Measurements from ENCODE around the gene MUS81. TPM values are rescaled to one million over a fixed set of nuclear protein-coding genes. Genes with fewer than 3 reads are reported as not detected.

MUS81 gene
- total and polyA plus RNA-seq, 2 of the 13 experiments (the other 11 are each of a cell fraction or from before 2014, with no cell fraction given): 25.6 to 30.2 TPM

GRCh38 chr11:65860278-65861164 lies at the start of gene MUS81 (continued):
- TF ChIP-seq ZNF501 (CRISPR knock-in tag; IDR thresholded peaks at IDR 0.05): peak; percentile 53; the same call in 1 of the 2 replicates
- no peak for TF ChIP-seq ZNF180 (CRISPR knock-in tag; IDR thresholded peaks at IDR 0.05; ENCODE audit: borderline replicate concordance, low read depth)
- no peak for TF ChIP-seq MLLT10 (CRISPR knock-in tag; IDR thresholded peaks at IDR 0.05)
- TF ChIP-seq TBX2 (CRISPR knock-in tag; IDR thresholded peaks at IDR 0.05; ENCODE audit: borderline replicate concordance): peak; percentile 65
- no peak for TF ChIP-seq ZNF879 (CRISPR knock-in tag; IDR thresholded peaks at IDR 0.05)
- peak; percentile 61; the same call in 1 of the 2 replicates for TF ChIP-seq PITX1 (CRISPR knock-in tag; IDR thresholded peaks at IDR 0.05)
- no peak for TF ChIP-seq DNMT1 (CRISPR knock-in tag; IDR thresholded peaks at IDR 0.05)
- no peak for TF ChIP-seq ZNF530 (CRISPR knock-in tag; IDR thresholded peaks at IDR 0.05; ENCODE audit: low read depth)
- no peak; the same call in 1 of the 2 replicates for TF ChIP-seq ZNF543 (CRISPR knock-in tag; IDR thresholded peaks at IDR 0.05)
- 0 out of 2 replicates have a peak, but pooled peaks have one; percentile 60 for TF ChIP-seq RARG (CRISPR knock-in tag; IDR thresholded peaks at IDR 0.05; ENCODE audit: low read depth)
- no peak; the same call in 1 of the 2 replicates for TF ChIP-seq ZSCAN25 (CRISPR knock-in tag; IDR thresholded peaks at IDR 0.05)
- TF ChIP-seq AFF4 (CRISPR knock-in tag; IDR thresholded peaks at IDR 0.05): 0 out of 2 replicates have a peak, but pooled peaks have one; percentile 23
- TF ChIP-seq FOXO4 (CRISPR knock-in tag; conservative IDR thresholded peaks at IDR 0.05): 0 out of 2 replicates have a peak, but pooled peaks have one; percentile 55
- peak; percentile 83 for TF ChIP-seq AGO2 (optimal IDR thresholded peaks at IDR 0.05; ENCODE audit: low read depth, low read length)
- TF ChIP-seq FIP1L1 (IDR thresholded peaks at IDR 0.05; ENCODE audit: borderline replicate concordance, insufficient read depth, low read depth, low read length): no peak
- TF ChIP-seq ZNF484 (CRISPR knock-in tag; IDR thresholded peaks at IDR 0.05; ENCODE audit: borderline replicate concordance, low read depth): no peak
- TF ChIP-seq ZBTB8A (CRISPR knock-in tag; IDR thresholded peaks at IDR 0.05; ENCODE audit: borderline replicate concordance, low read depth): no peak; the same call in 1 of the 2 replicates
- TF ChIP-seq ZNF121 (CRISPR knock-in tag; IDR thresholded peaks at IDR 0.05): peak; percentile 11; the same call in 1 of the 2 replicates
- no peak for TF ChIP-seq ZBTB34 (CRISPR knock-in tag; IDR thresholded peaks at IDR 0.05)
- TF ChIP-seq KMT2B (CRISPR knock-in tag; IDR thresholded peaks at IDR 0.05): peak; percentile 57; the same call in 1 of the 2 replicates
- 0 out of 2 replicates have a peak, but pooled peaks have one; percentile 47 for TF ChIP-seq ZNF546 (CRISPR knock-in tag; conservative IDR thresholded peaks at IDR 0.05)

Data from HepG2 (cell line).